IPS-15b (cell line): ENCODE data around the gene BRI3.
"Not testable (repeated sequence)": the region's sequence is repeated elsewhere in the genome, so short reads cannot be mapped to it uniquely, and the experiment has no call there.

Source experiments
- H3K27me3 ChIP-seq: one replicate; pipeline ENCODE4 v1.6.1; 2013; ENCODE audit warnings: low read length; ENCODE audit not compliant: control insufficient read depth, insufficient read depth
- H3K36me3 ChIP-seq: one replicate; pipeline ENCODE4 v1.6.1; 2013; ENCODE audit warnings: low read length; ENCODE audit not compliant: control insufficient read depth, insufficient read depth
- H3K4me1 ChIP-seq: one replicate; pipeline ENCODE4 v1.6.1; 2013; ENCODE audit warnings: mild to moderate bottlenecking, low read length; ENCODE audit not compliant: control insufficient read depth, insufficient read depth
- H3K4me3 ChIP-seq: one replicate; pipeline ENCODE4 v1.5.1; 2013; ENCODE audit warnings: low read depth, low read length
- H3K9ac ChIP-seq: one replicate; pipeline ENCODE4 v1.6.1; 2013; ENCODE audit warnings: low read depth, mild to moderate bottlenecking, low read length
- H3K9me3 ChIP-seq: one replicate; pipeline ENCODE4 v1.6.1; 2013; ENCODE audit warnings: mild to moderate bottlenecking, low read length; ENCODE audit not compliant: control insufficient read depth, insufficient read depth

BRI3 gene

GRCh38 chr7:98303906-98304305 is 22.4 kb downstream of the BRI3 start:
- Histone ChIP-seq H3K9ac (no peak overlapping the region), H3K27me3 (no peaks in the 10 kb centered on the region), H3K36me3 (peaks cover 48% of the 10 kb centered on the region), H3K4me1 (no peaks in the 10 kb centered on the region), H3K4me3 (no peak overlapping the region), H3K9me3 (no peaks in the 10 kb centered on the region)

DNA sequence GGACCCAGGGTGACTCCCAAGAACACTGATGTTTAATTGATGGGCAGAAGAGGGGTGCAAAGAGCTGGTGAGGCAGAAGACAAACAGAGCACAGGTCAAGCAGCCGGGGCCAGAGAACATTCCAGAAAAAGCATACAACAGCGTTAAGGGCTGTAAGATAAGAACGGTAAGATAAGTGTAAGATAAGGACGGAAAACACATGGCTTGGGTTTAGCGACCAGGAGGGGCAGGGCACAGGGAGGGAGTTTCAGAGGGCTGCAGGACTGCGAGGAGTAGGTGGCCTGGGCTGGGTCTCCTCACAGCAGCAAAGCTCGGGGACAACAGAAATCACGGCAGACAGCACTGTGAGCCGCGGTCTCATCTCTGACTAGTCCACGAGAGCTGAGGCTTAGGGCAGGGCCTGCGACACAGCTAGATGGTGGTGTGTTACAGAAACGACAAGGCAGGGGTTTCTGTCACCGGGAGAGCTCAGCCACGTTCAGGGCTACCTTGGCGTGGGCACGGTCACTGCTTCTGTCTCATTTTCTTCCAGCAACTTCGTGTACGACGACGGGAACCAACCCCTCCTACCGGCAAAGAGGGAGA is 24.6 kb downstream of the BRI3 start:
- Histone ChIP-seq H3K36me3 (peaks cover 37% of the 10 kb centered on the region), H3K4me3 (no peak overlapping the region), H3K4me1 (no peaks in the 10 kb centered on the region), H3K9ac (no peak overlapping the region), H3K9me3 (no peaks in the 10 kb centered on the region), H3K27me3 (no peaks in the 10 kb centered on the region)

DNA sequence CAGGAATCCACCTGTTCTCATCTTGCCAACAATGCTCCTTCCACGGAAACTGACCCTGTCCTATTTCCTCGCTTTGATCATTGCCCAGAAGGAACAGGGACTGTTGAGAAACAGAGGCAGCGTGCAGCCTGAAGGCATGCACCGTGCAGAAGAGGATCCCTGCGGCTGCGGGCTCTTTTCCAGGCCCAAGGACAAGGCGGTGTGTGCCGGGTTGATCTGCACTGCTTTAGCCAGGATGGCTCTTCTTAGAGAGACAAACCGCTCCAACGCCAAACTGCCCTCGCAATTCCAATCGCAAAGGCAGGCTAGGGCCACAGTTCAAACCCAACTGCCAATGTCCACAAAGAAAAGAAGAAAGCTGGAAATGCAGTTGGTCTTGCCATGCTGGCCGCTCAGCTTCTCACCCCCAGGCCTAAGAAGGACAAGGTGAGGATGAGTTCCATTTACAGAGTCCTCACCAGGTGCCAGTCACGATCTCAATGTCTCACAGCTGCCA is 26.5 kb downstream of the BRI3 start:
- Histone ChIP-seq H3K4me1 (no peaks in the 10 kb centered on the region), H3K4me3 (no peak overlapping the region), H3K9ac (no peak overlapping the region), H3K9me3 (no peaks in the 10 kb centered on the region), H3K27me3 (no peaks in the 10 kb centered on the region), H3K36me3 (peaks cover 37% of the 10 kb centered on the region)

DNA sequence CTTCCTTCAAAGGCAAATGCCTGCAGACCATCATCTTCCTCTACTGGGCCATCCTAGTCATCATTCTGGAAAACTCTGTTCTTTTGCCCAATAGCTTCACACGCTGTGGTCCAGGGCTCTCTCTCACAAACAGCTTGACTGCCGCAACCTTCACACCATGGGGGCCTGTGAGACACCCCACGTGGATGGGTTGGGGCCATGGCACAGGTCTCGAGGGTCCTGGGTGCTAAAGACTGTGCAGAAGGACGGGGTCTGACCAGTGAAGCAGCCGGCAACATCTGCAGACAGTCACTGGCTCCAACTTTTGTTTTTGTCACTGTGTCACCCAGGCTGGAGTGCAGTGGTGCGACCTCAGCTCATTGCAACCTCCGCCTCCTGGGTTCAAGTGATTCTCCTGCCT is 28.1 kb downstream of the BRI3 start:
- H3K9ac ChIP-seq: no peak overlapping the region
- no peaks in the 10 kb centered on the region for H3K4me1 ChIP-seq
- no peaks in the 10 kb centered on the region for H3K27me3 ChIP-seq
- no peak overlapping the region for H3K4me3 ChIP-seq
- H3K9me3 ChIP-seq: no peaks in the 10 kb centered on the region
- H3K36me3 ChIP-seq: peaks cover 34% of the 10 kb centered on the region

- no peaks in the 10 kb centered on the region for H3K9me3 ChIP-seq
- H3K4me1 ChIP-seq: no peaks in the 10 kb centered on the region
- no peaks in the 10 kb centered on the region for H3K27me3 ChIP-seq
- no peak overlapping the region for H3K4me3 ChIP-seq
- H3K36me3 ChIP-seq: peaks cover 26% of the 10 kb centered on the region
- H3K9ac ChIP-seq: no peak overlapping the region
Observed at GRCh38 chr7:98312201-98312600, 30.7 kb downstream of the BRI3 start.

DNA sequence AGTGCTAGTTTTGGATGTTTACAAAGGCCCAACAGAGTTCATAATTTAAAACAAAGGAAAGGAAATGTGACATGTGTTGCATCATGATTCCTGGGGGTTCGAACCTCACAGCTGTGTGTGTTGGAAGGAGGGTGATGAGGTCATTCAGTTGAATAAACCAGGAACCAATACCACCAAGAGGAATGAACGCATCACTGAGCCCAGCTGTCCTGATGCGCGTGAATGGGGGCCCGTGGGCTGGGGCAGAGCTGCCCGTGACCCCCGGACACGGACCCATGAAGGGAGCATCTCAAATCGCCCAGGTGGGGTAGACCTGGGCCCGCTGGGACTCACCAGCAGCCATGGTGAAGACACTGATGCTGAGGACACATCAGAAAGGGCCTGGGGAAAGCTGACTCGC is 33.0 kb downstream of the BRI3 start:
- H3K9me3 ChIP-seq: no peaks in the 10 kb centered on the region
- H3K36me3 ChIP-seq: peaks cover 28% of the 10 kb centered on the region
- no peak overlapping the region for H3K4me3 ChIP-seq
- no peak overlapping the region for H3K9ac ChIP-seq
- no peaks in the 10 kb centered on the region for H3K27me3 ChIP-seq
- no peaks in the 10 kb centered on the region for H3K4me1 ChIP-seq

DNA sequence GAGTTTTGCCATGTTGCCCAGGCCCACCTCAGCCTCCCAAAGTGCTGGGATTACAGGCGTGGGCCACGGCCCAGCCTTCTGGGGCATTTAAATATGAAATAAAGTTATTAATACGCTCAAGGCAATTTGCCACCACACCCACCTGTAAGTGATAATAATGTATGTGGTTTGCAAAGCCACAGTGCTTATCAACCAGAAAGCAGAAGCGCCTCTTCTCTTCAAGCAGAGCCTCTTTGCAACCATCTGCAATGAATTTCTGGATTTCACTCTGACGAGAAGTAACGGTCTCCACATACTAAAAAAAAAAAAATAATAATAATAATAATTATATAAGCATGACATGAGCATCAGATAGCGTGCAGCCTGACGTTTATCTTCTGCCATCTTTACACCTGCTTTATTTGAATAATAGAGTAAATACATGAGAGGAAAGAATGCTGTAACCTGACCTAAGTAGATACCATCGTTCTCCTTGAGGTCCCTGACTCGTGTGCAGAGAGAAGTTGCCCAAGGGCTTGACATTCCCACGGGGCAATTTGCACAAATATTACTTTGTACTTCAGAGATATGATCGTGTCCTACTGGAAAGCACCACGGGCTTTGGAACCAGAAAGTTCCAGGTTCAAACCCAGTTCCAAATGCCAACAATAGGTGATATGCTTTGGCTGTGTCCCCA is 34.0 kb downstream of the BRI3 start:
- Histone ChIP-seq H3K9ac (no peak overlapping the region), H3K4me1 (no peaks in the 10 kb centered on the region), H3K27me3 (no peaks in the 10 kb centered on the region), H3K9me3 (no peaks in the 10 kb centered on the region), H3K36me3 (peaks cover 28% of the 10 kb centered on the region), H3K4me3 (no peak overlapping the region)

DNA sequence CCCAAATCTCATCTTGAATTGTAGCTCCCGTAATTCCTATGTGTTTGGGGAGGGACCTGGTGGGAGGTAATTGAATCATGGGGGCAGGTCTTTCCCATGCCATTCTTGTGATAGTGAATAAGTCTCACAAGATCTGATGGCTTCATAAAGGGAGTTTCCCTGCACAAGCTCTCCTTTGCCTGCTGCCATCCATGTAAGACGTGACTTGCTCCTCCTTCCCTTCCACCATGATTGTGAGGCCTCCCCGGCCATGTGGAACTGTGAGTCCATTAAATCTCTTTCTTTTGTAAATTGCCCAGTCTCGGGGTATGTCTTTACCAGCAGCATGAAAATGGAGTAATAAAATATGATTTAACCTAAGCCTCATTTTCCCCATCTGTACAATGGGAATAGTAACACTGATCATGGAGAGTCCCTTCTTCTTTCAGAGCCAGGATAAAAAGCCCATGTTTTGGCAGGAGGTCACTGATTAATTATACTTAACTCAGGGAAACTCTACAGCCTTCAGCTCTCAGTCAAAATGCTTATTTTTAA is 34.6 kb downstream of the BRI3 start:
- not testable (repeated sequence) for H3K27me3 ChIP-seq, H3K9ac ChIP-seq, H3K4me1 ChIP-seq, H3K4me3 ChIP-seq, H3K9me3 ChIP-seq
- peaks cover 27% of the 10 kb centered on the region for H3K36me3 ChIP-seq

DNA sequence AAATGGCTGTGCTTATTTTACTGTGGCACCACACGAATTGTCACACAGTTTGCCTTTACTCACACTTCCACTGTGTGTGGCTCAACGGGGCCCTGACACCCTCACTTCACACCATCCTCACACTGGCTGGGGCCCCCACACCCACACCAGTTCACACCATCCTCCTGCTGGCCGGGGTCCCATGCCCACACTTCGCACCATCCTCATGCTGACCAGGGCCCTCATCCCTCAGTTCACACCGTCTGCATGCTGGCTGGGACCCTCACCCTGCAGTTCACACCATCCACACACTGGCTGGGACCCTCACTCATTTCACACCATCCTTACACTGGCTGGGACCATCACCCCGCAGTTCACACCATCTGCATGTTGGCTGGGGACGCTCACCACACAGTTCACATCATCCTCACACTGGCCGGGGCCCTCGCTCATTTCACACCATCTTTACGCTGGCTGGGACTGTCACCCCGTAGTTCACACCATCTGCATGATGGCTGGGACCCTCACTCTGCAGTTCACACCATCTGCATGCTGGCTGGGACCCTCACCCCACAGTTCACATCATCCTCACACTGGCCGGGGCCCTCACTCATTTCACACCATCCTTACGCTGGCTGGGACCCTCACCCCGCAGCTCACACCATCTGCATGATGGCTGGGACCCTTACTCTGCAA is 36.0 kb downstream of the BRI3 start:
- H3K36me3 ChIP-seq: peaks cover 18% of the 10 kb centered on the region
- H3K9ac ChIP-seq: no peak overlapping the region
- no peak overlapping the region for H3K4me3 ChIP-seq
- H3K4me1 ChIP-seq: no peaks in the 10 kb centered on the region
- no peaks in the 10 kb centered on the region for H3K9me3 ChIP-seq
- H3K27me3 ChIP-seq: no peaks in the 10 kb centered on the region

DNA sequence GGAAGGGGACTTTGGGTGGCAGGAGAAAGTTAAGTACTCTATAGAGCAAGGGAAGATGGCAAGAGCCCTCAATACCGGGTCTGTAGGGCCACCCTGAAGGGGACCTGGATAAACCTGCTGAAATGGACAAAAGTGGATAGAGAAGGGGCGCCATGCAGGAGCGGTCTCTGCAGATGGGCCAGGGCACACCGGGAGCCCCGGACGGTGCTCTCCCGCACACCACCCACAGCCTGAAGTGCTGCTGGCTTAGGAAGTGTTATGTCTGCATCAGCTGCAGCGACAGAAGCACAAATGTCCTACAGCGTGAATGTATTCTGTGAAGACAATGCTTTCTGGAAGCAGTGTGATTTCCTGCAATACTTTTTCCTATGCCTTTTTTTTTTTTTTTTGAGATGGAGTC is 37.7 kb downstream of the BRI3 start:
- no peak overlapping the region for H3K4me3 ChIP-seq
- H3K9me3 ChIP-seq: no peaks in the 10 kb centered on the region
- H3K4me1 ChIP-seq: peaks cover 8% of the 10 kb centered on the region
- H3K36me3 ChIP-seq: peaks cover 13% of the 10 kb centered on the region
- no peak overlapping the region for H3K9ac ChIP-seq
- H3K27me3 ChIP-seq: no peaks in the 10 kb centered on the region

- peaks cover 10% of the 10 kb centered on the region for H3K4me1 ChIP-seq
- H3K36me3 ChIP-seq: peaks cover 6% of the 10 kb centered on the region
- H3K4me3 ChIP-seq: no peak overlapping the region
- H3K9me3 ChIP-seq: no peaks in the 10 kb centered on the region
- no peaks in the 10 kb centered on the region for H3K27me3 ChIP-seq
- no peak overlapping the region for H3K9ac ChIP-seq
Observed at GRCh38 chr7:98321301-98321700, 39.8 kb downstream of the BRI3 start.
